ENCODE data around the gene ITGA8. TPM values are rescaled to one million over a fixed set of nuclear protein-coding genes. Genes with fewer than 3 reads are reported as not detected.
A peak's percentile ranks its signal among the peaks of the same experiment; 100 is the strongest.

ITGA8 gene
- total and polyA plus RNA-seq, 2 of the 4 experiments (the other 2 are of a cell fraction) = under 0.01 to 0.02 TPM

GRCh38 chr10:15703151-15703880 is 16.4 kb downstream of the ITGA8 start:
- TF ChIP-seq RFX5 (IDR thresholded peaks at IDR 0.05; ENCODE audit: low read depth, low read length) (no peak), USF2 (IDR thresholded peaks at IDR 0.05; ENCODE audit: low read depth, low read length) (no peak), RAD21 (IDR thresholded peaks at IDR 0.05; ENCODE audit: low read length) (no peak), CTCF (conservative IDR thresholded peaks at IDR 0.05; ENCODE audit: low read depth, low read length) (no peak), MAZ (IDR thresholded peaks at IDR 0.05; ENCODE audit: borderline replicate concordance, low read depth, low read length) (no peak), CEBPB (IDR thresholded peaks at IDR 0.05; ENCODE audit: low read depth, low read length) (peak; percentile 65), MAFK (IDR thresholded peaks at IDR 0.05; ENCODE audit: low read depth, low read length) (no peak), CHD1 (IDR thresholded peaks at IDR 0.05; ENCODE audit: low read depth, low read length) (no peak)
- POLR2A ChIA-PET (ENCODE audit: unreplicated experiment) = no interaction called here
- no peak overlapping the region for H2AK9ac ChIP-seq (replicated peaks; ENCODE audit: low read depth, low read length, poor library complexity)
- H2AFZ ChIP-seq (replicated peaks; ENCODE audit: low read length, poor library complexity) = no peak overlapping the region
- no peak overlapping the region for H2BK15ac ChIP-seq (ENCODE audit: low read depth, low read length)
- no peak overlapping the region for H4K91ac ChIP-seq (ENCODE audit: insufficient read depth, low read depth, low read length)
- H3K27ac ChIP-seq (ENCODE audit: insufficient read depth, low read length) = no peak overlapping the region
- H4K20me1 ChIP-seq (ENCODE audit: insufficient read depth, low read length) = no peaks in the 10 kb centered on the region
- CTCF ChIA-PET = no interaction called here
- no peaks in the 10 kb centered on the region for H3K9me1 ChIP-seq (ENCODE audit: insufficient read depth, low read length)
- no peak overlapping the region for H2BK5ac ChIP-seq (ENCODE audit: low read depth, low read length, poor library complexity, severe bottlenecking)
- H3K18ac ChIP-seq (ENCODE audit: low read depth, low read length) = no peak overlapping the region
- no peak for DNase-seq
- ATAC-seq (ENCODE audit: low read depth) = no peak
- H3K36me3 ChIP-seq (ENCODE audit: control insufficient read depth, insufficient read depth, low read length) = no peaks in the 10 kb centered on the region
- no peak overlapping the region for H3K4ac ChIP-seq (ENCODE audit: low read depth, low read length)
- BruUV-seq (replicated peaks) = no TSS peak
- no peaks in the 10 kb centered on the region for H3K79me1 ChIP-seq (ENCODE audit: low read depth in 1 of 2, low read length in 2 of 2)
- H4K5ac ChIP-seq (ENCODE audit: low read depth, low read length) = no peak overlapping the region
- H3K14ac ChIP-seq (replicated peaks; ENCODE audit: low read depth, low read length) = no peak overlapping the region
- H3K9ac ChIP-seq (ENCODE audit: low read depth, low read length) = no peak overlapping the region
- dilution Hi-C loops (cut with HindIII; ENCODE audit: low sequenced_read_pairs, unreplicated experiment) = no loop called here
- no peaks in the 10 kb centered on the region for H3K4me1 ChIP-seq (ENCODE audit: control insufficient read depth, insufficient read depth, low read length)
- H3K4me2 ChIP-seq (ENCODE audit: low read depth, low read length) = no peak overlapping the region
- WGBS, 2 experiments (ENCODE audit: extremely low coverage in 2 of 2, insufficient read length in 1 of 2) = 40% methylated on average over 1 of the region's 4 CpGs; no CpG with 5 or more reads in 1 of the 2 experiments
- H3K4me3 ChIP-seq (ENCODE audit: insufficient read depth, low read depth, low read length) = no peak overlapping the region
- intact Hi-C loops (cut with micrococcal nuclease) = no loop called here
- peaks cover 3% of the 10 kb centered on the region for H3K27me3 ChIP-seq (ENCODE audit: control insufficient read depth, insufficient read depth, low read length)
- in situ Hi-C loops (cut with MboI; ENCODE audit: low sequenced_read_pairs) = no loop called here
- no peak overlapping the region for H2BK120ac ChIP-seq (ENCODE audit: low read depth, low read length)
- H2BK20ac ChIP-seq (ENCODE audit: low read depth, low read length) = no peak overlapping the region
- no peaks in the 10 kb centered on the region for H3K9me3 ChIP-seq (ENCODE audit: control insufficient read depth, insufficient read depth, low read length)
- no peak overlapping the region for H3K56ac ChIP-seq (ENCODE audit: extremely low read depth, insufficient read depth, low read length)
- H2AK5ac ChIP-seq (ENCODE audit: low read depth, low read length) = no peak overlapping the region
- no peak overlapping the region for H4K8ac ChIP-seq (ENCODE audit: low read depth in 2 of 2, low read length in 2 of 2)
- no peak overlapping the region for H3K23ac ChIP-seq (ENCODE audit: low read depth, low read length)
